ENCODE data around the gene ARHGEF38. TPM values are rescaled to one million over a fixed set of nuclear protein-coding genes. Genes with fewer than 3 reads are reported as not detected.
"Not testable (repeated sequence)": the region's sequence is repeated elsewhere in the genome, so short reads cannot be mapped to it uniquely, and the experiment has no call there.

The ARHGEF38 gene
- polyA plus RNA-seq, 1 donor: 10.7 TPM

DNA sequence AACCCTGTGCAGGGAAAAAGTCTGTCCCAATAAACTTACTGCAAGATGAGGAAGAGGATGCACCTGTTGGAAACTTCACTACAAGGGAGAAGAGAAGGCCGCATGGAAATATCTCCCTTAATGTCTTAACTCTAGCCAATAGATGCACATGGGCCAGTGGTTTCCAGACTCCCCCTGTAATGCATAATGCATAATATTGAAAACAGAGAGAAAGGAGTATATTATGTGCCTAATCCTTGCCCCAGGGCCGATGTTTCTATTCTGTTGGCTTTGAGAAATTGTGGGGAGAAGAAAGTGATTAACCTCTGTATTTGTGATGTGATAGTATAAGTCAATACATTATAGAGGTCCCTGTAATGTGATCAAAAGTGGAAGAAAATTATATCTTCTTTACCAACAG, 118.9 kb downstream of the ARHGEF38 start:
- Histone ChIP-seq H3K36me3 (ENCODE audit: control insufficient read depth, insufficient read depth, low read length) (peaks cover 6% of the 10 kb centered on the region), H3K4me1 (ENCODE audit: control insufficient read depth, insufficient read depth, low read length) (no peaks in the 10 kb centered on the region), H3K9me3 (ENCODE audit: control insufficient read depth, low read depth, low read length) (no peaks in the 10 kb centered on the region), H3K27me3 (ENCODE audit: control insufficient read depth, insufficient read depth, low read length) (no peaks in the 10 kb centered on the region), H3K4me3 (ENCODE audit: low read length) (no peak overlapping the region), H3K27ac (ENCODE audit: low read length) (no peak overlapping the region)
- 100% methylated on average over 1 of the region's 2 CpGs for WGBS (ENCODE audit: insufficient coverage, low lambda C conversion rate)
- no peak for DNase-seq

DNA sequence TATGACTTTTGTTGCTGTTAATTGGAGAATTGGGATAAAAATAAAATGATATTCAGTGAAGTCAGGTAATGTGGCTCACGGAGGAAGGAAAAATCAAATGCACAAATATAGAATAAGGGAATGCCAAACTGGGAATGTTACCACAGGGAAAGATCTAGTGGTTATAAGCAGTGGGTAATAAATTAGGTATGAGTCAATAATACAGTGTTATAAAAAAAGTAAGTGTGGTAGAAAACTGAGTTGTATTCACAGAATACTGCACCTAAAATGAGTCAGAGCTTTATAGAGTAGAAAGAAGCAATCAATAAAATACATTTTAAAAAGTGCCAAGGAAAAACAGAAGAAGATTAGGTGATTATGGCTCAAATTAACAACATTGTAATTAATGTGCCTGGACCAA, 121.6 kb downstream of the ARHGEF38 start:
- Histone ChIP-seq H3K27me3 (ENCODE audit: control insufficient read depth, insufficient read depth, low read length) (no peaks in the 10 kb centered on the region), H3K4me1 (ENCODE audit: control insufficient read depth, insufficient read depth, low read length) (no peaks in the 10 kb centered on the region), H3K4me3 (ENCODE audit: low read length) (no peak overlapping the region), H3K9me3 (ENCODE audit: control insufficient read depth, low read depth, low read length) (no peaks in the 10 kb centered on the region), H3K36me3 (ENCODE audit: control insufficient read depth, insufficient read depth, low read length) (no peaks in the 10 kb centered on the region), H3K27ac (ENCODE audit: low read length) (no peak overlapping the region)
- WGBS (ENCODE audit: insufficient coverage, low lambda C conversion rate): 100% methylated on average over 1 of the region's 1 CpG
- DNase-seq: no peak

DNA sequence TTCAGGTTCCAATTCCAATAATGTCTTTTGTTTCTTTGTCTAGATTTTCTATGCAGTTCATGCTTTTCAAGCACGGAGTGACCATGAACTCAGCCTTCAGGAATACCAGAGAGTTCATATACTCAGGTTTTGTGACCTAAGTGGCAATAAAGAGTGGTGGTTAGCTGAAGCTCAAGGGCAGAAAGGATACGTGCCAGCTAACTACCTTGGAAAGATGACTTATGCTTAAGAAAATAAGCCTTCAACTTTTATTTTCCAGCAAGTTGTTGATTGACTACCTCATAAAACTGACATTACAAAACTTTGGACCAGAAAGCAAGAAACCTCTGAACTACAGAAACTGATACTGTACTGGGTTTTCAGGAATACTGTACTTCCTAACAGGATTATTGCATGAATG, 125.3 kb downstream of the ARHGEF38 start:
- H3K4me1 ChIP-seq (ENCODE audit: control insufficient read depth, insufficient read depth, low read length): no peaks in the 10 kb centered on the region
- no CpG with 5 or more reads among the region's 2 CpGs for WGBS (ENCODE audit: insufficient coverage, low lambda C conversion rate)
- peak; percentile 34 to 70 for DNase-seq
- H3K36me3 ChIP-seq (ENCODE audit: control insufficient read depth, insufficient read depth, low read length): peaks cover 11% of the 10 kb centered on the region
- H3K27ac ChIP-seq (ENCODE audit: low read length): peak overlapping the region; percentile 47
- no peaks in the 10 kb centered on the region for H3K27me3 ChIP-seq (ENCODE audit: control insufficient read depth, insufficient read depth, low read length)
- no peaks in the 10 kb centered on the region for H3K9me3 ChIP-seq (ENCODE audit: control insufficient read depth, low read depth, low read length)
- no peak overlapping the region for H3K4me3 ChIP-seq (ENCODE audit: low read length)

DNA sequence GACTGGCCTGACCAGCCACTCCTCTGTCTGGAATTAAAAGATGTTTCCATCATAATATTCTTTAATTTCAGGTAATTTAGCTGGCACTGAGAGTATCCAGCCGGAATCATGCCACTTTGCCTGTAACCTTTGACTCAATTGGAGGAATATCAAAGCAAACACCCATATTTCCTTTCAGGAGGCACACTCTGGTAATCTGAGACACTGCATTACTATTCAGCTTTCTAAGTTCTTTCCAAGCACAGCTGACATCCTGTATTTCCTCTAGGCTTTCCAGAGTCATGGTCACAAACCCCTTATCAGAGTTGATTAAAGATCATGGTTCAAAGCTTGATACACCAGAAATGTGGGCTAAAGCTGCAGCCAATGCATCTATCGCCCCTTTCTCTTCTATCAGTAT, 126.8 kb downstream of the ARHGEF38 start:
- no peak overlapping the region for H3K27ac ChIP-seq (ENCODE audit: low read length)
- no peaks in the 10 kb centered on the region for H3K9me3 ChIP-seq (ENCODE audit: control insufficient read depth, low read depth, low read length)
- H3K4me1 ChIP-seq (ENCODE audit: control insufficient read depth, insufficient read depth, low read length): no peaks in the 10 kb centered on the region
- no CpG with 5 or more reads among the region's 2 CpGs for WGBS (ENCODE audit: insufficient coverage, low lambda C conversion rate)
- DNase-seq: no peak
- H3K36me3 ChIP-seq (ENCODE audit: control insufficient read depth, insufficient read depth, low read length): peaks cover 15% of the 10 kb centered on the region
- H3K27me3 ChIP-seq (ENCODE audit: control insufficient read depth, insufficient read depth, low read length): no peaks in the 10 kb centered on the region
- H3K4me3 ChIP-seq (ENCODE audit: low read length): no peak overlapping the region

DNA sequence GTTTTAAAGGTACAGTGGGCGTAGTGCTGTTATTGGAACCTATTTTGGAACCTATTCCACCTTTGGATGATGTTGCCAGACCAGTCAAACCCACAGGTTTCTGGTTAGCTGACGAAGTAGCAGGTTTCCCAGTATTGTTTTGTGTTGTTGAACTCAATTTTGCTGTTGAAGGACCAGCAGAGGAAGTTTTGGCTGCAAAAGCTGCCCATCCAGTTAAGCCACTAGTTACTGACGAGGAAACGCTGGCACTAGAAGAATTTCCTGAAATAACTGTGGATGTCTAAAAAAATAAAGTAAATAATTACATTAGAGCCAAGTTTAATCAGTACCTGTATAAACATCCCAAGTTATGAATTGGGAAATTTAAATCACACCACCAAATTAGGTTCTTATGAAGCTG, 130.6 kb downstream of the ARHGEF38 start:
- H3K4me1 ChIP-seq (ENCODE audit: control insufficient read depth, insufficient read depth, low read length): no peaks in the 10 kb centered on the region
- peaks cover 26% of the 10 kb centered on the region for H3K36me3 ChIP-seq (ENCODE audit: control insufficient read depth, insufficient read depth, low read length)
- no peaks in the 10 kb centered on the region for H3K27me3 ChIP-seq (ENCODE audit: control insufficient read depth, insufficient read depth, low read length)
- WGBS (ENCODE audit: insufficient coverage, low lambda C conversion rate): 79% methylated on average over 2 of the region's 4 CpGs
- H3K27ac ChIP-seq (ENCODE audit: low read length): no peak overlapping the region
- H3K4me3 ChIP-seq (ENCODE audit: low read length): no peak overlapping the region
- DNase-seq: no peak
- H3K9me3 ChIP-seq (ENCODE audit: control insufficient read depth, low read depth, low read length): no peaks in the 10 kb centered on the region

DNA sequence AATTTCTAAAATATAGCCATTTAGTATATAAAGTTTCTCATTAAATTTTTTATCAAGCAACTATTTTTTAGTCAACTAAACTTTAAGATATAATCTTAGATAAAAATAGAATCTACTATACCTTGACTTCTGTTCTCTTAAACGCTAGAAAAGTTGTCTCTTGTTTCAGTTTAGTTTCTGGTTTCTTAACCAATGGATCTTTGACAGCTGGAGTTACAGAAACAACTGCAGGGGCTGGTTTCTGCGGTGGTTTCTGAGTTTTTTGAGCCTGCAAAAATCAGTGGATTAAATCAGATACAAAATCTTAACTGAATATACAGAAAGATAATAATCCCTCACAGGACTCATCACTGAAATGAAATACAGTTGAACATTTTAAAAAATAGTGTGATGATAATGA, 134.2 kb downstream of the ARHGEF38 start:
- H3K36me3 ChIP-seq (ENCODE audit: control insufficient read depth, insufficient read depth, low read length): peaks cover 43% of the 10 kb centered on the region
- DNase-seq: no peak
- WGBS (ENCODE audit: insufficient coverage, low lambda C conversion rate): 100% methylated on average over 1 of the region's 2 CpGs
- no peak overlapping the region for H3K27ac ChIP-seq (ENCODE audit: low read length)
- no peak overlapping the region for H3K4me3 ChIP-seq (ENCODE audit: low read length)
- no peaks in the 10 kb centered on the region for H3K9me3 ChIP-seq (ENCODE audit: control insufficient read depth, low read depth, low read length)
- no peaks in the 10 kb centered on the region for H3K27me3 ChIP-seq (ENCODE audit: control insufficient read depth, insufficient read depth, low read length)
- H3K4me1 ChIP-seq (ENCODE audit: control insufficient read depth, insufficient read depth, low read length): no peaks in the 10 kb centered on the region

DNA sequence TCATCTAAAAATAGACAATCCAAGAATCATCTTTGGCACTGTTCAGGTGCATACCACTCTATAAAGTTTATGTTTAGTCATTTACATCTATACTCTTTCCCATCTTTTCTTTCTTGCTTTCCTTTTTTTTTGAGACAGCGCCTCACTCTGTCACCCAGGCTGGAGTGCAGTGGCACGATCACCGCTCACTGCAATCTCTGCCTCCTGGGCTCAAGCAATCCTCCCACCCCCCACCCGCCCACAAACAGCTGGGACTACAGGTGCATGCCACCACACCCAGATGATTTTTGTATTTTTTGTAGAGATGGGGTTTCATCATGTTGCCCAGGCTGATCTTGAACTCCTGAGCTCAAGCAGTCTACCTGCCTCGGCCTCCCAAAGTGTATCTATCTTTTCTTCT, 142.4 kb downstream of the ARHGEF38 start:
- 100% methylated on average over 2 of the region's 5 CpGs for WGBS (ENCODE audit: insufficient coverage, low lambda C conversion rate)
- H3K27me3 ChIP-seq (ENCODE audit: control insufficient read depth, insufficient read depth, low read length): not testable (repeated sequence)
- peaks cover 42% of the 10 kb centered on the region for H3K36me3 ChIP-seq (ENCODE audit: control insufficient read depth, insufficient read depth, low read length)

DNA sequence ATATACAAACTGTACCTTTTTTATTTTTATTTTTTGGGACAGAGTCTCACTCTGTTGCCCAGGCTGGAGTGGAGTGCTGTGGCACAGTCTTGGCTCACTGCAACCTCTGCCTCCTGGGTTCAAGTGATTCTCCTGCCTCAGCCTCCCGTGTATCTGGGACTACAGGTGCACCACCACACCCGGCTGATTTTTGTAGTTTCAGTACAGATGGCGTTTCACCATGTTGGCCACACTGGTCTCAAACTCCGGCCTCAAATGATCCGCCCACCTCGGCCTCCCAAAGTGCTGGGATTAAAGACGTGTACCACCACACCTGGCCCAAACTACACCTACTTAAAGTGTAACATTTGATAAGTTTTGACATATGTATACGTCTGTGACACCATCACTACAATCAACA, 143.4 kb downstream of the ARHGEF38 start:
- 100% methylated on average over 1 of the region's 8 CpGs for WGBS (ENCODE audit: insufficient coverage, low lambda C conversion rate)
- not testable (repeated sequence) for H3K4me1 ChIP-seq (ENCODE audit: control insufficient read depth, insufficient read depth, low read length); H3K4me3 ChIP-seq (ENCODE audit: low read length); H3K27me3 ChIP-seq (ENCODE audit: control insufficient read depth, insufficient read depth, low read length); H3K9me3 ChIP-seq (ENCODE audit: control insufficient read depth, low read depth, low read length); DNase-seq; H3K27ac ChIP-seq (ENCODE audit: low read length)
- peaks cover 38% of the 10 kb centered on the region for H3K36me3 ChIP-seq (ENCODE audit: control insufficient read depth, insufficient read depth, low read length)

More for the DNA sequence above, 142.4 kb downstream of the ARHGEF38 start:
- not testable (repeated sequence) for H3K27ac ChIP-seq (ENCODE audit: low read length); H3K9me3 ChIP-seq (ENCODE audit: control insufficient read depth, low read depth, low read length); H3K4me3 ChIP-seq (ENCODE audit: low read length); H3K4me1 ChIP-seq (ENCODE audit: control insufficient read depth, insufficient read depth, low read length); DNase-seq

DNA sequence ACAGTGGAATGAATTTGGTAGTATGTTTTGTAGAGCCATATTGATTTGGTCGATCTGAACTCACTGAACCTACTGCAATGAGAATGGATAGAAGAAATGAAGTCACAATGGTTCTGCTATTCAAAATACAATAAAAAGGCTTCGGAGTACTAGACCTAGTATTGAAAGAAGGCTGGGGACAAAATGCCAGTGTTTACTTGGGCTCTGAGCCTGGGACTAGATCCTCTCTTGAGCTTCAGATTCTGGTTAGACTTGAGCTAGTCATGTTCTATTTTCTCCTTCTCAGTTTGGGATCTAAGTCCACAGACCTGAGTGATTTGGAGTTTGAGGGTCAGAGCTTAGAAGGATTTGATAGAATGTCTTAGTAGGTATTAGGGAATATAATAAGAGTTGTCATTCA, 146.2 kb downstream of the ARHGEF38 start:
- Histone ChIP-seq H3K36me3 (ENCODE audit: control insufficient read depth, insufficient read depth, low read length) (peaks cover 27% of the 10 kb centered on the region), H3K4me3 (ENCODE audit: low read length) (no peak overlapping the region), H3K4me1 (ENCODE audit: control insufficient read depth, insufficient read depth, low read length) (no peaks in the 10 kb centered on the region), H3K27ac (ENCODE audit: low read length) (no peak overlapping the region), H3K27me3 (ENCODE audit: control insufficient read depth, insufficient read depth, low read length) (no peaks in the 10 kb centered on the region), H3K9me3 (ENCODE audit: control insufficient read depth, low read depth, low read length) (no peaks in the 10 kb centered on the region)
- no peak for DNase-seq
- no CpG with 5 or more reads among the region's 2 CpGs for WGBS (ENCODE audit: insufficient coverage, low lambda C conversion rate)

DNA sequence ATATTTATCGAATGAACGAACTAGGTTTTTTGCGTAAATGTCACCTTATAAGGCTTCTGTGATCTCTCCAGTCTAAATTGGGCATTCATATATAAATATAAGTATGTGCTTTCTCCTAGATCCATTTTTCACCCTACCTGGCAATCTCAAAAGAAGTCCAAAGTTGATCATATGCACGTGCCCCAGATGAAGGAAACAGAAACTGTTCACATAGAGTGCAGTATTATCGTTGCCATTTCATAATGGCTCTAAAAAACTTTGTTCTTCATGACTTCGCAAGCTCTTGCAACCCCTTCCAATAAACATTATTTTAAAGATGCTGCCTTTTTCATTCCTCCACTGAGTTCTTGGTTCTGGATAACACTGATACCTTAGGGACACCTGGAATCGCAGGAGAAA, 155.4 kb downstream of the ARHGEF38 start:
- Histone ChIP-seq H3K9me3 (ENCODE audit: control insufficient read depth, low read depth, low read length) (no peaks in the 10 kb centered on the region), H3K27me3 (ENCODE audit: control insufficient read depth, insufficient read depth, low read length) (no peaks in the 10 kb centered on the region), H3K4me1 (ENCODE audit: control insufficient read depth, insufficient read depth, low read length) (peaks cover 5% of the 10 kb centered on the region), H3K36me3 (ENCODE audit: control insufficient read depth, insufficient read depth, low read length) (peaks cover 3% of the 10 kb centered on the region), H3K27ac (ENCODE audit: low read length) (peak overlapping the region; percentile 97), H3K4me3 (ENCODE audit: low read length) (peak overlapping the region; percentile 94)
- WGBS (ENCODE audit: insufficient coverage, low lambda C conversion rate): 44% methylated on average over 3 of the region's 7 CpGs
- peak; percentile 33 to 74 for DNase-seq

DNA sequence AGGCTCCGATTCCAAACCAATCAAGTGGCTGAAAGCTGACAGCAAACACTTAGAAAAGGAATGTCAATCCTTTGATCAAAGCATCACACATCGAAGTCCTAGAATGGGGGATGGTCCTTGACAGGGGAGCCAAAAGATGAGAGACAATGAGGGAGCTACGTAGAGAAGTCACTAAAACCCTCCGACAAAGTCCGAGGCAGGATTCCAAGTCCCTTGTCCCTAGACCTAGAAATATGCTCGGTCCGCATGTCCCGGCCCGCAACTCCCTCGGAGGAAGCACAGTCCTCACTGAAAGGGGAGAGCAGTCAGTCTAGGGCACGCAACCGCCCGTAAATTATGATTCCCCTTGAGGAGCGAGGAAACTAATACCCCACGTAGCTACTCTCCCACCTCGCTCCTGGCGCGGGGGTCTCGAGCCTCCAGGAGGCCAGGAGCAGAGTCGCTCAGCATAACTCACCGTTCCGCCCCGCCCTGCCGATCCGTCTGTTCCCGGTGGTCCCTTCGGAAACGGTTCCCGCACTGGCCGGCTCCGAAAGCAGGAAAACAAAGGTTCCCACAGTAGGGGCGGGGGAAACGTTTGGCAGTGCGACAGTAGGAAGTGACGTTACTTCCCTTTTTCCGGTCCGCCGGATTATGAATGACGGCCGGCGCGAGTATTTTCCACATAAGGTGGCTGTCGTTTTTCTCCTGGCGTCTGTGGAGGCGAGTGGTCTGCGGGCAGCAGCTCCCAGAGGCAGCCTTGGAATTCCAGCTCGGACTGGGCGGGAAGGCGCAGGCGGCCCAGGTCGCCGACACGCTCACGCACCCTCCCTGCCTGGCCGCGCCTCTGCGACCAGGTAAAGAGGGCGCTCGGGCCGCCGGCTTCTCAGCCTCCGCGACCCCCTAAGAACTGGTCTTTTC, 156.0 kb downstream of the ARHGEF38 start, which contains the start of the genes GSTCD and INTS12:
TSS of gene GSTCD (plus strand) at position 604 of the 900 bp plus-strand sequence. CDS start 8,830 bp downstream, outside the sequence.
TSS of gene INTS12 (minus strand) at position 509 of the 900 bp plus-strand sequence. CDS start 8,684 bp downstream, outside the sequence.
- Histone ChIP-seq H3K27me3 (ENCODE audit: control insufficient read depth, insufficient read depth, low read length) (no peaks in the 10 kb centered on the region), H3K27ac (ENCODE audit: low read length) (peak within 1 kb of the TSS; percentile 97), H3K4me3 (ENCODE audit: low read length) (peak within 1 kb of the TSS; percentile 94), H3K4me1 (ENCODE audit: control insufficient read depth, insufficient read depth, low read length) (peaks cover 5% of the 10 kb centered on the region), H3K9me3 (ENCODE audit: control insufficient read depth, low read depth, low read length) (no peaks in the 10 kb centered on the region), H3K36me3 (ENCODE audit: control insufficient read depth, insufficient read depth, low read length) (peaks cover 2% of the 10 kb centered on the region)
- WGBS (ENCODE audit: insufficient coverage, low lambda C conversion rate): no CpG with 5 or more reads among the region's 63 CpGs
- DNase-seq: peak; percentile 92 to 96
